ENCODE measurements around the gene UNC5B.

- no peak for TF ChIP-seq GATA2 (IDR thresholded peaks at IDR 0.05; ENCODE audit: low read depth, low read length)
- TF ChIP-seq GATA3 (IDR thresholded peaks at IDR 0.05; ENCODE audit: low read depth, low read length) = no peak
Measured at GRCh38 chr10:71209352-71209715, 3.0 kb upstream of the UNC5B start.

Measured in SH-SY5Y (cell line).